Esophagus squamous epithelium (tissue), 4 donors: Measurements from ENCODE around the gene GRSF1.

Source experiments
- POLR2A ChIP-seq, 4 donors: fragments of 450-650 bp; IDR thresholded peaks; one replicate each; pipeline ENCODE4 v1.6.1; 2017; ENCODE audit warnings: antibody characterized with exemption in 4 of 4, mild to moderate bottlenecking in 4 of 4, moderate library complexity in 3 of 4
- TF ChIP-seq, protein P1 (sequence below), 6 experiments: fragments of 450-650 bp in 4 of 6; fragments of 200-600 bp in 2 of 6; sonication (generic) in 2 of 6; IDR thresholded peaks; one replicate each; pipeline ENCODE4 v1.5.1; 2016 to 2019; ENCODE audit warnings: antibody characterized with exemption in 6 of 6, mild to moderate bottlenecking in 4 of 6, moderate library complexity in 4 of 6

DNA sequence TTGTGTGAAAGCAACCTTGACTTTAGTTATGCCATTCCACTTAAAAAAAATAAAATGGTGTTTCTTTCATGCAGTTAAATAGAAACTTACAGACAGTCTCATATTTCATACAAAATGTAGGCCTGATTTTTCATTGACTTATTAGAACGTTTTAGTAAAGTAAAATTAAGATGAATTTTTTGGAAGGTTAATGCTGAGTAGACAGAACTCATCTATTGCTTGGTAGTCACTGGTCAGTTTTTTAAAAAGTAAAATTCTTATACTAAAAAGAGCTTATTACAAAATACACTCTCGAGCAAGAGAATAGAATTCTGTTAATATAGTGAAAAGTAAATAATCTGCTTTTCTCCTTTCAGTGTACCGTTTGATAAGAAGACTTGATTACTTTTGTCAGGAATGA, 41.0 kb upstream of the GRSF1 start:
- TF ChIP-seq, protein P1, sequence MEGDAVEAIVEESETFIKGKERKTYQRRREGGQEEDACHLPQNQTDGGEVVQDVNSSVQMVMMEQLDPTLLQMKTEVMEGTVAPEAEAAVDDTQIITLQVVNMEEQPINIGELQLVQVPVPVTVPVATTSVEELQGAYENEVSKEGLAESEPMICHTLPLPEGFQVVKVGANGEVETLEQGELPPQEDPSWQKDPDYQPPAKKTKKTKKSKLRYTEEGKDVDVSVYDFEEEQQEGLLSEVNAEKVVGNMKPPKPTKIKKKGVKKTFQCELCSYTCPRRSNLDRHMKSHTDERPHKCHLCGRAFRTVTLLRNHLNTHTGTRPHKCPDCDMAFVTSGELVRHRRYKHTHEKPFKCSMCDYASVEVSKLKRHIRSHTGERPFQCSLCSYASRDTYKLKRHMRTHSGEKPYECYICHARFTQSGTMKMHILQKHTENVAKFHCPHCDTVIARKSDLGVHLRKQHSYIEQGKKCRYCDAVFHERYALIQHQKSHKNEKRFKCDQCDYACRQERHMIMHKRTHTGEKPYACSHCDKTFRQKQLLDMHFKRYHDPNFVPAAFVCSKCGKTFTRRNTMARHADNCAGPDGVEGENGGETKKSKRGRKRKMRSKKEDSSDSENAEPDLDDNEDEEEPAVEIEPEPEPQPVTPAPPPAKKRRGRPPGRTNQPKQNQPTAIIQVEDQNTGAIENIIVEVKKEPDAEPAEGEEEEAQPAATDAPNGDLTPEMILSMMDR (IDR thresholded peaks at IDR 0.05): no peak
- no peak for TF ChIP-seq POLR2A (IDR thresholded peaks at IDR 0.05)
